ENCODE data around the gene TMEM270.

TMEM270 gene

GRCh38 chr7:73907554-73908122, 46.7 kb downstream of the TMEM270 start:
- no peak for DNase-seq (ENCODE audit: low spot score)

GRCh38 chr7:73908123-73908611, 47.2 kb downstream of the TMEM270 start:
- no peak for DNase-seq (ENCODE audit: low spot score)

DNA sequence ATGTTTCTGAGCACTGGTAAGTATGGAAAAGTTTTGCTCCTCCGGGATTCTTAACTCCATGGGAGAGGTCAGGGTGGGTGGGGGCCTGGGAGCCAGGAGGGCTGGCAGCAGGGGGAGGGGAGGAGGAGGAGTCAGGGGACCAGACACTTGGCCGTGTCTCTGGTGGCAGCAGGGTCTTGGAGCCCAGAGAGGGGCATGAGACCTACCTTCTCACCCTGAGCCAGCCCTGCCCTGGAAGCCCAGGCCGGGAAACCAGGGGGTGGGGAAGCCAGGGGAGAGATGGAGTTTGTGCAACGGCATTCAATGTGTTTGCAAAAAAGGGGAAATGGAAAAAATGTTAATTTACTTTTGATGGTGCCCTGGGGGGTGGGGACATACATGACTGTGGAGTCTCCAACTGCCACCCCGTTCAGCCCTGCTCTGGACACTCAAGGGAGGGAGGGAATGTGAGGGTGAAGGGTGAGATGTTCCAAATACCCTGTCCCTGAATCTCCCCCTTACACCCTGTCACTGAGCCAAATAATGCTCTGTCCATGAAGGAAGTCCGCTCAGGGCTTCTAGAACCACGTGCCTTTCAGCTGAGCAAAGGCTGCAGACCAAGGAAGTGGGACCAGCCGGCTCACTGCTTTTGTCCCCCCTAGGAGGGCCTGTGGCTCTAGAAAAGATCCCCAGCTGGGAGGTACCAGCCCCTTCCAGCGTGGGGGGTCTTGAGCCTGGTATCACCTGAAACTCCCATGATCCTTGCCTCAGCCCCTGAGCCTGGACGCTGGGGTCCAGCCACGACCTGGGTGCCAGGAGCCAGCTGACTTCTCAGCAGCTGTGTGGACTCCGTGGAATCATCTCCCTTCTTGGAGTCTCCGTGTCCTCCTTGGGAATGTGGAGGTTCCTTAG, 48.3 kb downstream of the TMEM270 start:
- no peak for DNase-seq (ENCODE audit: low spot score)

GRCh38 chr7:73909996-73910395, 49.0 kb downstream of the TMEM270 start:
- no peak for DNase-seq (ENCODE audit: low spot score)

GRCh38 chr7:73912223-73912622, 51.3 kb downstream of the TMEM270 start:
- DNase-seq (ENCODE audit: low spot score), result no peak

Data from activated CD4-positive, alpha-beta T cell treated with anti-CD3 and anti-CD28 coated beads, Interleukin-2, Interleukin-4, amounts not matched to agents 100 ng/mL and 50 ng/mL, durations not matched to agents 16 hours and 8 hours (primary cell).